ENCODE measurements around the gene C3AR1.

- TF ChIP-seq CTCF (IDR thresholded peaks at IDR 0.05; ENCODE audit: insufficient read depth, low read length): no peak
- TF ChIP-seq POLR2AphosphoS5 (IDR thresholded peaks at IDR 0.05; ENCODE audit: low read depth): no peak
- TF ChIP-seq, protein P1, sequence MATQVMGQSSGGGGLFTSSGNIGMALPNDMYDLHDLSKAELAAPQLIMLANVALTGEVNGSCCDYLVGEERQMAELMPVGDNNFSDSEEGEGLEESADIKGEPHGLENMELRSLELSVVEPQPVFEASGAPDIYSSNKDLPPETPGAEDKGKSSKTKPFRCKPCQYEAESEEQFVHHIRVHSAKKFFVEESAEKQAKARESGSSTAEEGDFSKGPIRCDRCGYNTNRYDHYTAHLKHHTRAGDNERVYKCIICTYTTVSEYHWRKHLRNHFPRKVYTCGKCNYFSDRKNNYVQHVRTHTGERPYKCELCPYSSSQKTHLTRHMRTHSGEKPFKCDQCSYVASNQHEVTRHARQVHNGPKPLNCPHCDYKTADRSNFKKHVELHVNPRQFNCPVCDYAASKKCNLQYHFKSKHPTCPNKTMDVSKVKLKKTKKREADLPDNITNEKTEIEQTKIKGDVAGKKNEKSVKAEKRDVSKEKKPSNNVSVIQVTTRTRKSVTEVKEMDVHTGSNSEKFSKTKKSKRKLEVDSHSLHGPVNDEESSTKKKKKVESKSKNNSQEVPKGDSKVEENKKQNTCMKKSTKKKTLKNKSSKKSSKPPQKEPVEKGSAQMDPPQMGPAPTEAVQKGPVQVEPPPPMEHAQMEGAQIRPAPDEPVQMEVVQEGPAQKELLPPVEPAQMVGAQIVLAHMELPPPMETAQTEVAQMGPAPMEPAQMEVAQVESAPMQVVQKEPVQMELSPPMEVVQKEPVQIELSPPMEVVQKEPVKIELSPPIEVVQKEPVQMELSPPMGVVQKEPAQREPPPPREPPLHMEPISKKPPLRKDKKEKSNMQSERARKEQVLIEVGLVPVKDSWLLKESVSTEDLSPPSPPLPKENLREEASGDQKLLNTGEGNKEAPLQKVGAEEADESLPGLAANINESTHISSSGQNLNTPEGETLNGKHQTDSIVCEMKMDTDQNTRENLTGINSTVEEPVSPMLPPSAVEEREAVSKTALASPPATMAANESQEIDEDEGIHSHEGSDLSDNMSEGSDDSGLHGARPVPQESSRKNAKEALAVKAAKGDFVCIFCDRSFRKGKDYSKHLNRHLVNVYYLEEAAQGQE (IDR thresholded peaks at IDR 0.05; ENCODE audit: insufficient replicate concordance, low read depth): no peak
- no peak for TF ChIP-seq GABPA (IDR thresholded peaks at IDR 0.05; ENCODE audit: low read depth)
- no peak for TF ChIP-seq SPI1 (IDR thresholded peaks at IDR 0.05; ENCODE audit: borderline replicate concordance, low read depth)
Observed at GRCh38 chr12:8036346-8036745, 29.8 kb downstream of the C3AR1 start.
